ENCODE data around the gene MLLT1. TPM values are rescaled to one million over a fixed set of nuclear protein-coding genes. Genes with fewer than 3 reads are reported as not detected.

MLLT1 gene
- total and polyA plus RNA-seq, 10 of the 15 experiments (the other 5 are each of a cell fraction or from before 2014, with no cell fraction given) = 0.16 to 61.1 (median 8.5) TPM

- no peak for TF ChIP-seq SMAD1 (IDR thresholded peaks at IDR 0.05; ENCODE audit: low read depth, partially characterized antibody)
Measured at GRCh38 chr19:6271251-6271650, 8.5 kb downstream of the MLLT1 start (continued).

GRCh38 chr19:6270822-6271221, 9.0 kb downstream of the MLLT1 start:
- 92% methylated on average over 15 of the region's 17 CpGs for WGBS (ENCODE audit: insufficient coverage, insufficient replicate concordance, low lambda C conversion rate, missing lambda C conversion rate)
- FAIRE-seq = no peak

More at GRCh38 chr19:6270822-6271221, 9.0 kb downstream of the MLLT1 start:
- H3K9me3 ChIP-seq (replicated peaks; ENCODE audit: control insufficient read depth, insufficient read depth, low read length) = no peaks in the 10 kb centered on the region
- DNase-seq (ENCODE audit: low read depth, low spot score) = no peak
- RAD21 ChIA-PET (ENCODE audit: unreplicated experiment) = no interaction called here
- in situ Hi-C loops (cut with MboI) = no loop called here
- BruUV-seq (replicated peaks) = no TSS peak
- H3K9ac ChIP-seq (ENCODE audit: control insufficient read depth, insufficient read depth, low read length) = no peak overlapping the region
- SMC1A ChIA-PET (ENCODE audit: uncharacterized antibody, unreplicated experiment) = no interaction called here
- CTCF ChIA-PET = interaction anchor here (0.6 to 1.3 kb wide), 2 partner anchors 24 to 178 kb away, joined by 3 to 5 read pairs; no protein-coding TSS in a partner anchor
- intact Hi-C loops (cut with micrococcal nuclease; ENCODE audit: unreplicated experiment) = no loop called here
- H3K4me1 ChIP-seq (ENCODE audit: control insufficient read depth, insufficient read depth, low read length) = no peaks in the 10 kb centered on the region
- H3K27me3 ChIP-seq (replicated peaks in 1 of 2; ENCODE audit: control insufficient read depth in 2 of 2, insufficient read depth in 2 of 2, low read length in 1 of 2) = no peaks in the 10 kb centered on the region
- no peak for ATAC-seq
- H4K20me1 ChIP-seq (ENCODE audit: control insufficient read depth, insufficient read depth) = peaks cover 4% of the 10 kb centered on the region; the same call in 1 of the 2 replicates
- TF ChIP-seq FOS (IDR thresholded peaks at IDR 0.05; ENCODE audit: borderline replicate concordance, extremely low read depth, insufficient read length) (no peak), LARP7 (IDR thresholded peaks at IDR 0.05) (no peak), CHD2 (IDR thresholded peaks at IDR 0.05; ENCODE audit: borderline replicate concordance, low read depth, low read length) (no peak), REST (IDR thresholded peaks at IDR 0.05; ENCODE audit: low read depth, low read length) (no peak)
- H3K79me2 ChIP-seq (ENCODE audit: control insufficient read depth, insufficient read depth, low read length) = peaks cover 27% of the 10 kb centered on the region
- no peak overlapping the region for H3K4me2 ChIP-seq (ENCODE audit: control insufficient read depth, insufficient read depth)
- H3K36me3 ChIP-seq (ENCODE audit: control insufficient read depth in 2 of 2, insufficient read depth in 2 of 2, low read length in 1 of 2) = peaks cover 5 to 9% of the 10 kb centered on the region in 2 experiments; a peak in 3 of 4 replicates
- no peak overlapping the region for H3K4me3 ChIP-seq
- POLR2A ChIA-PET = interaction anchor here (0.6 kb wide), 2 partner anchors 19 to 471 kb away, joined by 3 to 5 read pairs; no protein-coding TSS in a partner anchor
- no peak overlapping the region for H2AFZ ChIP-seq (ENCODE audit: control insufficient read depth, low read depth, low read length)
- H3K27ac ChIP-seq (ENCODE audit: control insufficient read depth, insufficient read depth) = no peak overlapping the region
